Skin of body (tissue), 2 donors: ENCODE data around the gene RNF112. TPM values are rescaled to one million over a fixed set of nuclear protein-coding genes. Genes with fewer than 3 reads are reported as not detected.
A peak's percentile ranks its signal among the peaks of the same experiment; 100 is the strongest.
"Not testable (repeated sequence)": the region's sequence is repeated elsewhere in the genome, so short reads cannot be mapped to it uniquely, and the experiment has no call there.

ENCODE experiments used
- DNase-seq: peaks from one replicate; lab custom pipeline; 2025; lab: John Stamatoyannopoulos, UW
- total RNA-seq: library from RNA; depleted of rRNA; stranded (reverse); fragments of >200 nt; gene quantifications from one replicate; pipeline ENCODE4 v1.2.3, GENCODE V29; 2014

Gene RNF112
- total RNA-seq, 1 donor from 2014 or later, result 3.7 TPM

DNA sequence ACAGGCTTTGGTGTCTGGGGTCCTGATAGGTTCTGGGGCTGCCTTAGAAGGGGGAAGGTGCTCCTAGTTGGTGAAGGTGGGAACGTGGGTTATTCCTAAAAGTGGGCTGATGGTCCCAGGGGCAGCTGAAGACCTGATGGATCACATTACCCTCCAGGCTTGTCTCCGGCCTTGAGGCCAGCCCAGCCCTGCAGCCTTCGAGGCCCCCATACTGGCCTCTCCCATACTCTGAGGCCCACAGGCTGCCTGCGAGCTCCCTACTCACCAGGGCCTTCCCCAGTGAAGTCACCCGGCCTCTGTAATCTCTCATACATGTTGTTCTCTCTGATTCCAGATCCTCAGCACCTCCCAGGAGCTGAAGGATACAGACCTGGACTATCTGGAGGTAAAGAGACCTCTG is 2.7 kb downstream of the RNF112 start:
- DNase-seq, result no peak

DNA sequence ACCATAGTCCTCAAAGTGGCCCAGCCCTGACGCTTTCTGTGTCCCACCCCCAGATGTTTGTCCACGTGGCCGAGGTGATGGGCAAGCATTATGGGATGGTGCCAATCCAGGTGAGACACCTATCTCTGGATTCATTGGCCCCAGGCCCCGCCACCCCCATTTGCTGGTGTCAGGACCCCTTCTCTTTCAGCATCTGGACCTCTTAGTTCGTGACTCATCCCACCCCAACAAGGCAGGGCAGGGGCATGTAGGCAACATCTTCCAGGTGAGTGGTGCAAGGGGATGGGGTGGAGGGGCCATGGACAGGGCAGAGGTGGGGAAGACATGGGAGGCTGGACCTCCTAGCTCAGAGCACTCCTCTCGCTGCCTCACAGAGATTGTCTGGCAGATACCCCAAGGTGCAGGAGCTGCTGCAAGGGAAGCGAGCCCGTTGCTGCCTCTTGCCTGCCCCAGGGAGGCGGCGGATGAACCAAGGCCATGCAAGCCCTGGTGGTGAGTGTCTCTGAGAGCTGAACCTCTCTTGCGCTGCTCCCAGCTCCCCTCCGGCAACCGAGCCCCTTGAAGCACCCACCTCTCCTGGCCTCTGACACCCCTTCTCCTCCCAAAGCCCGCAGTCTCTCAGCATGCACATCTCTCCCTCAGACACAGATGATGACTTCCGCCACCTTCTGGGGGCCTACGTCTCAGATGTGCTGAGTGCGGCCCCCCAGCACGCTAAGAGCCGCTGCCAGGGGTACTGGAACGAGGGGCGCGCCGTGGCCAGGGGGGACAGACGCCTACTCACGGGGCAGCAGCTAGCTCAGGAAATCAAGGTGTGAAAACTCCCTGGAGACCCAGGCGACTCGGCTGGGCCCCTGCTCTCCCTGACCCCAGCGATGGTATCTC is 3.6 kb downstream of the RNF112 start:
- DNase-seq, result no peak

- DNase-seq, result no peak
Observed at GRCh38 chr17:19415311-19415710, 4.3 kb downstream of the RNF112 start.

GRCh38 chr17:19415806-19416775 is 5.1 kb downstream of the RNF112 start:
- DNase-seq, result no peak

GRCh38 chr17:19417611-19418010 is 6.6 kb downstream of the RNF112 start:
- DNase-seq, result no peak

GRCh38 chr17:19418251-19418992 is 7.4 kb downstream of the RNF112 start:
- peak; percentile 94 for DNase-seq

DNA sequence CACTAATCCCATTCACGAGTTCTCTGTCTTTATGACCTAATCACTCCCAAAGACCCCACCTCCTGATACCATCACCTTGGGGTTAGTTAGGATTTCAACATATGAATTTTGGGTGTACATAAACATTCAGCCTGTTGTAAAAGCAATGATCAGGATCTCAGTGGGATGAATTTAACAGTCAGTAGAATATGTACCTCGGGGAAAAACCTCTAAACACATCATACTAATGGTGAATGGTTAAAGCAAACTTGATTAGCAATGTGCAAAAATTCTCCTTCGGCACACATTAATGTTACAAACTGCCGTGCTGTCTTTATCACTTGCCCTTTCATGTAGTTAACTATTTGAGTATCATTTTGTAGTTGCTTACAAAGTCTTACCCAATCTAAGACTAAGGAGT is 10.2 kb downstream of the RNF112 start:
- no peak for DNase-seq

DNA sequence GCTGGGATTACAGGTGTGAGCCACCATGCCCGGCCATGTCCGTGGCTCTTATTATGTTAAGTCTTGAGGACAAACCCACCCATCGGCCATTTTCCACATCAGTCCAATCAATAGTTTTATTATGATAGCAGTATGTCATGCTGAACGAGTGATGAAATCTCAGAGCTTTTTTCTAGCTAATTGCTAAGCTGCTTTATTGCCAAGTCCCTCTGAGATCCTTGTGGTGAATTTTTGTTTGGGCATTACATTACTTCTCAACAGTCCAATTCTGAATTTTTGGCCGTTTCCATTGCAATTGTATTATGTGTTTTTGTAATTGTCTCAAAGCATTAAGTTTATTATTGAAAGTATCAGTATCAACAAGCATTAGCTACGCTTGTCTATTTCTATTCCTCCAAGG is 10.9 kb downstream of the RNF112 start:
- no peak for DNase-seq

DNA sequence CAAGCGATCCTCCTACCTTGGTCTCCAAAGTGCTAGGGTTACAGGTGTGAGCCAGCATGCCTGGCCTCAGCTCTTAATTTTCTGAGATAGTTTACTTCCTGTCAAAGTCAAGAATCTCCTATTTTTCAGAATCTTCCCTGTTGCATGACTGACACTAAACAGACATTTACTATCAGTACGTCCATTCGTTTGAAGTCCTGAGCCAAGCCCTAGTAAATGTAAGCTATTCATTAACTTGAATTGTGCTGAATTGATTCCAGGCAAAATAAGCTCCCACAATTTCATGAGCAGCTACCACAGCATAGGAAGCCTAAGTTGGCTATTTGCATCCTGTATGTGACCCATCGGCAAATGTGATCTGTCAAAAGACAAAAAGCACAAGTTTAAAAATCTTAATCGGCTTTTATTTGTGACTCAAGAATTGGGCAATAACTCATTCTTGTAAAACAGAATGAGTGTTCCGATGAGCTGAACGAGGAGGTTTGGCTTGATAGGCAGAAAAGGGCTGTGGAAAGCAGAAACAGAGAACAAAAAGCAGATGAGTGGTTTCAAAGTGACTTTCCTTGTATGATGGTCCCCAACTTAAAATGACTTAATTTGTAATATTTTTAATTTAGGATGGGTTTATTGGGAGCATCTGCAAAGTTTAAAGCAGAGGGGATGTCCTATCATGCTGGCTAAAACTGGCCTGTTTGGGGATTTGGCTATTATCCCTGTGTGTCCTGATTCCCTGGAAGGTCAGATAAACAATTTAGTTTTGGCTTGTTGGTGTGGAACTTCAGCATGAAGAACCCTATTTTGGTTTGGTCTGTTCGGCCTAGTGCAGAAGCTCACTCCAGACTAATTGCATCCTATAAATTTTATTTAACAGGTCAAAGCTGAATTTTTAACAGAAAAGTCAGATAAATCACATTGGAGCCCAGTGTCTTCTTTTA is 14.2 kb downstream of the RNF112 start:
- no peak for DNase-seq

GRCh38 chr17:19426631-19427030 is 15.6 kb downstream of the RNF112 start:
- DNase-seq, result no peak

DNA sequence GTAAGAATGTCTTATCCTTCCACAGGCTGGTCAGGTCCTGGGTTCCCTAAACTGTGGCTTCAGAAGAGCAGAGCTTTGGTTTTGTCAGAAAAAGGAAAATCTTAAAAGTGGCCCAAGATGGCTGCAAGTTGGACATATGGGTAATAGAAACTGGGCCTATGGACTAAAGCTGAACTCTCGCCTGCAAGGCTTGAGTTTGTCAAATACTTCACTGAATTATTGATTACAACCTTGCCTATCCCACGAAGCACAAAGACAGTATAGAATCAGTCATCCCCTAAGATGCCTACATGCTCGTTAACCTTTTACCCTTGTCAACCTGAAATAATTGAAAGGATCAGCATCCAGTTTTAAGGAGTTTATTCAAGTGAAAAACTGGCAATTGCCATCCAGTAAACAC is 20.7 kb downstream of the RNF112 start:
- no peak for DNase-seq

DNA sequence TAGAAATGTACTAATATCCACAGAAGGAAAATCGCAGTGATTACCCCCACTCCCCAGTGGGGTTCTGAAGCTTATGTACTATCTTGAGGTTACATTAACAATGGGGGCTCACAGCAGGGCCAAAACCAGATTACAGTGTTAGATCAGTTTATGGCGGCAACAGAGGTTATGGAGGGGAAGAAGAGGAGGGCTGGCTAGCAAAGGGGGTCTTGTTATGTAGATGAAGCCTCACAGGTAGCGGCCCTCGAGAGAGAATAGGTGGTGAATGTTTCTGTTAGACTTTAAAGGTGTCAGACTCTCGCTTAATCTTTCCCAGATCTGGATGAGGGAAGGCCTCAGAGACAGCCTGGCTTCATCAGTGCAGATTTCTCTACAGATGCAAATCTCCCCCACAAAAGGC is 22.2 kb downstream of the RNF112 start:
- DNase-seq, result no peak

DNA sequence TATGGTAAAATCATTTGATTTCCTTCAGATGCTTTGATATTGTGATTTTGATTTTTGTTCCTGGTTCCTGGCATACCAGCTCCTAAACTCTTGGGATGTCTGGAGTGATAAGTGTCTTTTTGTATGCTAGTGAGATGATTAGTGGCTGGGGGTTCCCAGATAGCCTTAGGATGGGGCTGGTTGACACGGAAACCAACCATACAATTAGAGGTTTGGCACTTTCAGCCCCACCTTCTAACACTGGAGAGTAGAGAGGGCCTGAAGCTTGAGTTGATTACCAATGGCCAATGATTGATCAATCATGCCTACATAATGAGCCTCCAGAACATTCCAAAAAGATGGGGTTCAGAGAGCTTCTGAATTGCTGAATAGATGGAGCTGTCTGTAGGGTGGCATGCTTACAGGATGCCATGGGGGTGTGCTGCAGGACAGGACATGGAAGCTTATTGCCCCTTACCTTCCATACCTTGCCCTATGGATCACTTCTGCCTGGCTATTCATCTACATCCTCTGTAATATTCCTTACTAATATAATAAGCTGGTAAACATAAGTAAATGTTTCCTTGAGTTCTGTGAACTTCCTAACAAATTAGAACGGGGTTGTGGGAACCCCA is 22.8 kb downstream of the RNF112 start:
- DNase-seq, result no peak

DNA sequence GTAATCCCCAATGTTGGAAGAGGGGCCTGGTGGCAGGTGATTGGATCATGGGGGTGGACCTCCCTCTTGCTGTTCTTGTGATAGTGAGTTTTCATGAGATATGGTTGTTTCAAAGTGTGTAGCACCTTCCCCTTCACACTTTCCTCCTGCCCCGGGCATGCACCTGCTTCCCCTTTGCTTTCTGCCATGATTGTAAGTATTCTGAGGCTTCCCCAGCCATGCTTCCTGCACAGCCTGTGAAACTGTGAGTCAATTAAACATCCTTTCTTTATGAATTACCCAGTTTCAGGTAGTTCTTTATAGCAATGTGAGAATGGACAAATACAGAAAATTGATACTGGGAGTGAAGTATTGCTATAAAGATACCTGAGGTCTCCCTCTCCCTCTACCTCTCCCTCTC is 29.4 kb downstream of the RNF112 start:
- DNase-seq, result no peak

DNA sequence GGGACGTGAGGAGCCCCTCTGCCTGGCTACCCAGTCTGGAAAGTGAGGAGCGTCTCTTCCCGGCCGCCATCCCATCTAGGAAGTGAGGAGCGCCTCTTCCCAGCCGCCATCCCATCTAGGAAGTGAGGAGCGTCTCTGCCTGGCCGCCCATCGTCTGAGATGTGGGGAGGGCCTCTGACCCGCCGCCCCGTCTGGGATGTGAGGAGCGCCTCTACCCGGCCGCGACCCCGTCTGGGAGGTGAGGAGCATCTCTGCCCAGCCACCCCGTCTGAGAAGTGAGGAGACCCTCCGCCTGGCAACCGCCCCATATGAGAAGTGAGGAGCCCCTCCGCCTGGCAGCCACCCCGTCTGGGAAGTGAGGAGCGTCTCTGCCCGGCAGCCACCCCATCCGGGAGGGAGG is 30.3 kb downstream of the RNF112 start:
- DNase-seq, result not testable (repeated sequence)

DNA sequence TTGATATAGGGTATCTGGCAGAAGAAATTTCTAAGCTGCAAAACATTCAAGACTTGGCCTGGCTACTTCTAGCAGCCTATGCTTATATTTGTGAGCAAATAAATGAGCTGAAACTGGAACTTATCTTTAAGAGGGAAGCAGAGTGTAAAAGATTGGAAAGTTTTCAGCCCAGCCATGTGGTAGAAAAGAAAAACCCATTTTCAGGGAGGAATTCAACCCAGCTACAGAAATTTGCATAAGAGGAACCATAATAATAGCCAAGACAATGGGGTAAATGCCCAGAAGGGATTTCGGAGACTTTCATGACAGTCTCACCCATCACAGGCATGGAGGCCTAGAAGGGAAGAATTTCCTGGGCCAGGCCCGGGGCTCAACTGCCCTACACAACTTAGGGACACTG is 31.7 kb downstream of the RNF112 start:
- no peak for DNase-seq

GRCh38 chr17:19443148-19443547 is 32.1 kb downstream of the RNF112 start:
- no peak for DNase-seq

DNA sequence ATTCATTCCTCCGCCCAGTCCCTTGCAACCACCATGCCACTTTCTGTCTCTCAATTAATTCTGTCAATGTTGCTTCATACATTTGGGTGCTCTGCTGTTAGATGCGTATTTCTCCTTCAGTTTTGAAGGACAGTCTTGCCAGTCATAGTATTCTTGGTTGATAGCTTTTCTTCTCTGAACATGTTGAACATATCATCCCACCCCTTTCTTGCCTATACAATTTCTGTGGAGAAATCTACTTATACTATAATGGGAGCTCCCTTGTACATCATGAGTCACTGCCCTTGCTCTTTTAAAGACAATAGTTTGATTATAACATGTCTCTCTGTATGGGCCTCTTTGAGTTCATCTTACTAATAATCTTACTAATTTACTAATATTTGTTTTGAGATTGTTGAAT is 34.1 kb downstream of the RNF112 start:
- no peak for DNase-seq

DNA sequence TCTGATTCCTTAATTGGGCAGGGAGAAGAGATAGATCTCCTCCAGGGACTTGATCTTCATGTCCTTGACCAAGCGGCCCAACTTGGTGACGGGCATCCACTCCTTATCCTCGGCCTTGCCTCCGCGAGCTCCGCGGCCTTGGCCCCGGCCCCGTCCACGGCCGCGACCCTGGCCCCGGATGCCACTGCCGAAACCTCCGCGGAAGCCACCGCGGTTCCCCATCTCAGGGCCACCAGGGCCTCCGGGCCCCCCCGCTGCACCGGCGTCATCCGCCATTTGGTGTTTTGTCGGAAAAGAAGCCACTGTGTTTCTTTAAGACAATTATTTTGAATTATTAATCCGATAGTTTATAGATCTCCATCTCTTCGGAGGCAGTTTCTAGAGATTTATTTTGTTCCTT is 35.5 kb downstream of the RNF112 start:
- not testable (repeated sequence) for DNase-seq

GRCh38 chr17:19447085-19447583 is 36.1 kb downstream of the RNF112 start:
- DNase-seq, result peak; percentile 94
